ENCODE results near the gene VRK2. TPM values are rescaled to one million over a fixed set of nuclear protein-coding genes. Genes with fewer than 3 reads are reported as not detected.

The VRK2 gene
- total RNA-seq, 1 donor from 2014 or later: 7.2 TPM

DNA sequence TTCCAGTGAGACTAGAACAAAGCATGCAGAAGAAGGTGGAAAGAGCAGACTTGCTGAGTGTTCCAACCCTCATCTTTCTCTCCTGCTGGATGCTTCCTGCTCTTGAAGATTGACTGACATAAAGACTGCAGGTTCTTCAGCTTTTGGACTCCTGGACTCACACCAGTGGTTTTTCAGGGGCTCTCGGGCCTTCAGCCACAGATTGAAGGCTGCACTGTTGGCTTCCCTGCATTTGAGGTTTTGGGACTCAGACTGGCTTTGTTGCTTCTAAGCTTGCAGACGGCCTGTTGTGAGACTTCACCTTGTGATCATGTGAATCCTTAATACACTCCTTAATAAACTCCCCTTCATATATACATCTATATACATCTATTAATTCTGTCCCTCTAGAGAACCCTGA is 20.4 kb downstream of the VRK2 start:
- H3K4me1 Mint-ChIP-seq (ENCODE audit: low read depth, unreplicated experiment): no peaks in the 10 kb centered on the region
- DNase-seq: no peak
- no peaks in the 10 kb centered on the region for H3K36me3 Mint-ChIP-seq (ENCODE audit: unreplicated experiment)
- H3K4me3 Mint-ChIP-seq (ENCODE audit: unreplicated experiment): no peak overlapping the region
- no peaks in the 10 kb centered on the region for H3K27me3 Mint-ChIP-seq (ENCODE audit: unreplicated experiment)
- H3K27ac Mint-ChIP-seq (ENCODE audit: unreplicated experiment): no peak overlapping the region
- TF ChIP-seq, protein P1, sequence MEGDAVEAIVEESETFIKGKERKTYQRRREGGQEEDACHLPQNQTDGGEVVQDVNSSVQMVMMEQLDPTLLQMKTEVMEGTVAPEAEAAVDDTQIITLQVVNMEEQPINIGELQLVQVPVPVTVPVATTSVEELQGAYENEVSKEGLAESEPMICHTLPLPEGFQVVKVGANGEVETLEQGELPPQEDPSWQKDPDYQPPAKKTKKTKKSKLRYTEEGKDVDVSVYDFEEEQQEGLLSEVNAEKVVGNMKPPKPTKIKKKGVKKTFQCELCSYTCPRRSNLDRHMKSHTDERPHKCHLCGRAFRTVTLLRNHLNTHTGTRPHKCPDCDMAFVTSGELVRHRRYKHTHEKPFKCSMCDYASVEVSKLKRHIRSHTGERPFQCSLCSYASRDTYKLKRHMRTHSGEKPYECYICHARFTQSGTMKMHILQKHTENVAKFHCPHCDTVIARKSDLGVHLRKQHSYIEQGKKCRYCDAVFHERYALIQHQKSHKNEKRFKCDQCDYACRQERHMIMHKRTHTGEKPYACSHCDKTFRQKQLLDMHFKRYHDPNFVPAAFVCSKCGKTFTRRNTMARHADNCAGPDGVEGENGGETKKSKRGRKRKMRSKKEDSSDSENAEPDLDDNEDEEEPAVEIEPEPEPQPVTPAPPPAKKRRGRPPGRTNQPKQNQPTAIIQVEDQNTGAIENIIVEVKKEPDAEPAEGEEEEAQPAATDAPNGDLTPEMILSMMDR (IDR thresholded peaks at IDR 0.05; ENCODE audit: partially characterized antibody, unreplicated experiment): no peak
- H3K9me3 Mint-ChIP-seq (ENCODE audit: unreplicated experiment): no peaks in the 10 kb centered on the region

DNA sequence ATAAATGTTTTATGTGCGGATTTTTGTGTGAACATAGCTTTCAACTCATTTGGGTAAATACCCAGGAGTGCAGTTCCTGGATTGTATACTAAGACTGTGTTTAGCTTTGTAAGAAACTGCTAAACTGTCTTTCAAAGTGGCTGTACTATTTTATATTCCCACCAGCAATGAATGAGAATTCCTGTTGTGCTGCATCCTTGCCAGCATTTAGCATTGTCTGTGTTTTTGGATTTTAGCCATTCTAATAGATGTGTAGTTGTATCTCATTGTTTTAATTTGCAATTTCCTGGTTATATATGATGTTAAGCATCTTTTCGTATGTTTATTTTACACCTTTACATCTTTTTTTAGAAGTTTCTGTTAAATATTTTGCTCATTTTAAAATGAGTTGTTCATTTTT is 24.2 kb downstream of the VRK2 start:
- no peak for DNase-seq
- Mint-ChIP-seq H3K27ac (ENCODE audit: unreplicated experiment) (no peak overlapping the region), H3K4me3 (ENCODE audit: unreplicated experiment) (no peak overlapping the region), H3K27me3 (ENCODE audit: unreplicated experiment) (no peaks in the 10 kb centered on the region), H3K4me1 (ENCODE audit: low read depth, unreplicated experiment) (no peaks in the 10 kb centered on the region), H3K9me3 (ENCODE audit: unreplicated experiment) (no peaks in the 10 kb centered on the region), H3K36me3 (ENCODE audit: unreplicated experiment) (no peaks in the 10 kb centered on the region)
- TF ChIP-seq, protein P1 (IDR thresholded peaks at IDR 0.05; ENCODE audit: partially characterized antibody, unreplicated experiment): no peak

DNA sequence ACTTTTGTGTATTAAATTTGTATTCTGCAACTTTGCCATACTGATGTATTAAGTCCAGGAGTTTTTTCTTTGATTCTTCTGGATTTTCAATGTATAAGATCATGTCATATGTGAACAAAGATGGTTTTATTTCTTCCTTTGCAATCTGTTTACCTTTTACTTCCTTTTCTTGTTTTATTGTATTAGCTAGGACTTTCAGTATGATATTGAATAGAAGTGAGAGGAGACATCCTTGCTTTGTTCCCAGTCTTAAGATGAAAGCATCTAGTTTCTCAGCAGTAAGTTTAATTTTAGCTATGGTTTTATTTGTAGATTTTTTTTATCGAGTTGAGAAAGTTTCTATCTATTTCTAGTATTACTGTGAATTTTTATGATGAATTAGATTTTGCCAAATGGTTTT is 25.5 kb downstream of the VRK2 start:
- Mint-ChIP-seq H3K27me3 (ENCODE audit: unreplicated experiment) (no peaks in the 10 kb centered on the region), H3K4me3 (ENCODE audit: unreplicated experiment) (no peak overlapping the region), H3K27ac (ENCODE audit: unreplicated experiment) (no peak overlapping the region), H3K9me3 (ENCODE audit: unreplicated experiment) (no peaks in the 10 kb centered on the region), H3K4me1 (ENCODE audit: low read depth, unreplicated experiment) (no peaks in the 10 kb centered on the region), H3K36me3 (ENCODE audit: unreplicated experiment) (no peaks in the 10 kb centered on the region)
- TF ChIP-seq, protein P1 (IDR thresholded peaks at IDR 0.05; ENCODE audit: partially characterized antibody, unreplicated experiment): no peak
- DNase-seq: no peak

- Mint-ChIP-seq H3K36me3 (ENCODE audit: unreplicated experiment) (no peaks in the 10 kb centered on the region), H3K4me3 (ENCODE audit: unreplicated experiment) (no peak overlapping the region), H3K4me1 (ENCODE audit: low read depth, unreplicated experiment) (no peaks in the 10 kb centered on the region), H3K27ac (ENCODE audit: unreplicated experiment) (no peak overlapping the region), H3K9me3 (ENCODE audit: unreplicated experiment) (no peaks in the 10 kb centered on the region), H3K27me3 (ENCODE audit: unreplicated experiment) (no peaks in the 10 kb centered on the region)
- no peak for DNase-seq
- TF ChIP-seq, protein P1 (IDR thresholded peaks at IDR 0.05; ENCODE audit: partially characterized antibody, unreplicated experiment): no peak
Observed at GRCh38 chr2:58073008-58073407, 26.4 kb downstream of the VRK2 start.

- no peaks in the 10 kb centered on the region for H3K27me3 Mint-ChIP-seq (ENCODE audit: unreplicated experiment)
- no peak overlapping the region for H3K27ac Mint-ChIP-seq (ENCODE audit: unreplicated experiment)
- H3K9me3 Mint-ChIP-seq (ENCODE audit: unreplicated experiment): no peaks in the 10 kb centered on the region
- DNase-seq: no peak
- no peaks in the 10 kb centered on the region for H3K4me1 Mint-ChIP-seq (ENCODE audit: low read depth, unreplicated experiment)
- H3K4me3 Mint-ChIP-seq (ENCODE audit: unreplicated experiment): no peak overlapping the region
- no peaks in the 10 kb centered on the region for H3K36me3 Mint-ChIP-seq (ENCODE audit: unreplicated experiment)
- TF ChIP-seq, protein P1 (IDR thresholded peaks at IDR 0.05; ENCODE audit: partially characterized antibody, unreplicated experiment): no peak
Observed at GRCh38 chr2:58073751-58074150, 27.1 kb downstream of the VRK2 start.
